Neural progenitor cell (in vitro differentiated cells): ENCODE data around the gene CEP83.
"Not testable (repeated sequence)": the region's sequence is repeated elsewhere in the genome, so short reads cannot be mapped to it uniquely, and the experiment has no call there.

Source experiments
- CTCF ChIP-seq: fragments of 200-600 bp; sonication (generic); IDR thresholded peaks from 2 replicates; pipeline ENCODE4 v1.5.1; 2017; ENCODE audit warnings: antibody characterized with exemption, mild to moderate bottlenecking
- EZH2 ChIP-seq: fragments of 200-600 bp; sonication (generic); IDR thresholded peaks from 2 replicates; pipeline ENCODE4 v1.6.1; 2017; ENCODE audit warnings: antibody characterized with exemption, mild to moderate bottlenecking, moderate library complexity

DNA sequence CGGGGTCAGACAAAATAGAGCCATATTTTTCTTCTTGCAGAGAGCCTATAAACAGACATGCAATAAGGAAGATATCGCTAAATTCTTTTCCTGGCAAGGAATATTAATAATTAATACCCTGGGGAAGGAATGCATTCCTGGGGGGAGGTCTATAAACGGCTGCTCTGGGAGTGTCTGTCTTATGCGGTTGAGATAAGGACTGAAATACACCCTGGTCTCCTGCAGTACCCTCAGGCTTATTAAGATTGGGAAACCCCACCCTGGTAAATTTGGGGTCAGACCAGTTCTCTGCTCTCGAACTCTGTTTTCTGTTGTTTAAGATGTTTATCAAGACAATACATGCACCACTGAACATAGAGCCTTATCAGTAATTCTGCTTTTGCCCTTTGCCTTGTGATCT, 61.0 kb downstream of the CEP83 start:
- TF ChIP-seq CTCF, EZH2: not testable (repeated sequence)
